Measurements from ENCODE around the gene FRY.

The FRY gene

DNA sequence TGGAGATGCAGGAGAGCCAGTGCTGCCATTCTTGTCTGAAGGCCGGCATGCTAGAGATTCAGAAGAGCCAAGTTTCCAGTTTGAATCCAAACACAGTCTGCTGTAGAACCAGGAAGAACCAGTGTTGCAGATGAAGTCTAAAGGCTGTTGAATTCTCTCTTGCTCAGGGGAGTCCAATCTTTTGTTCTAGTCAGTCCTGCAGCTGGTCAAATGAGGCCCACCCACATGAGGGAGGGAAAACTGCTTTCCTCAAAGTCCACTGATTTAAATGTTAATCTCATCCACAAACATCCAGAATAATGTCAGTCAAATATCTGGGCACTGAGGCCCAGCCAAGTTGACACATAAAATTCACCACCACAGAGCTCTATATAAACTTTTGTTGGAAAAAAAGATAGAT is 136.6 kb downstream of the FRY start:
- H3K27ac Mint-ChIP-seq = no peak overlapping the region
- no peaks in the 10 kb centered on the region for H3K27me3 Mint-ChIP-seq
- H3K4me1 Mint-ChIP-seq (ENCODE audit: low read depth) = no peaks in the 10 kb centered on the region
- no peaks in the 10 kb centered on the region for H3K36me3 Mint-ChIP-seq (ENCODE audit: low read depth)
- H3K9me3 Mint-ChIP-seq = no peaks in the 10 kb centered on the region
- H3K4me3 Mint-ChIP-seq = no peak overlapping the region

DNA sequence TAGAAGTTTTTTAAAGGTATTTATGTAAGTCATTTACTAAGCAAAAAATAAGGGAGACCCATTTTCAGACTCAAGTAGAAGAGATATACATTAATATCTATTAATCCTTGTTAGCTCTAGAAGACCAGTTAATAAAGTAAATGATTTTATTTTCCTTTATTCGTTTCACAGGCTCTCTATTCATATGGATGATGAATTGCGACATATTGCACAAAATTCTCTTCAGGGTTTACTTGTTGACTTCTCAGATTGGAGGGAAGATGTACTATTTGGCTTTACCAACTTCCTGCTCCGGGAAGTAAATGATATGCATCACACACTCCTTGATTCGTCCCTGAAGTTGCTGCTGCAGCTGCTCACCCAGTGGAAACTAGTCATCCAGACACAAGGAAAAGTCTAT is 139.3 kb downstream of the FRY start:
- no peaks in the 10 kb centered on the region for H3K9me3 Mint-ChIP-seq
- no peak overlapping the region for H3K27ac Mint-ChIP-seq
- H3K27me3 Mint-ChIP-seq = no peaks in the 10 kb centered on the region
- no peak overlapping the region for H3K4me3 Mint-ChIP-seq
- no peaks in the 10 kb centered on the region for H3K4me1 Mint-ChIP-seq (ENCODE audit: low read depth)
- H3K36me3 Mint-ChIP-seq (ENCODE audit: low read depth) = no peaks in the 10 kb centered on the region

- Mint-ChIP-seq H3K27ac (no peak overlapping the region), H3K9me3 (no peaks in the 10 kb centered on the region), H3K4me1 (ENCODE audit: low read depth) (no peaks in the 10 kb centered on the region), H3K4me3 (no peak overlapping the region), H3K36me3 (ENCODE audit: low read depth) (no peaks in the 10 kb centered on the region), H3K27me3 (no peaks in the 10 kb centered on the region)
Measured at GRCh38 chr13:32173881-32174280, 142.3 kb downstream of the FRY start.

DNA sequence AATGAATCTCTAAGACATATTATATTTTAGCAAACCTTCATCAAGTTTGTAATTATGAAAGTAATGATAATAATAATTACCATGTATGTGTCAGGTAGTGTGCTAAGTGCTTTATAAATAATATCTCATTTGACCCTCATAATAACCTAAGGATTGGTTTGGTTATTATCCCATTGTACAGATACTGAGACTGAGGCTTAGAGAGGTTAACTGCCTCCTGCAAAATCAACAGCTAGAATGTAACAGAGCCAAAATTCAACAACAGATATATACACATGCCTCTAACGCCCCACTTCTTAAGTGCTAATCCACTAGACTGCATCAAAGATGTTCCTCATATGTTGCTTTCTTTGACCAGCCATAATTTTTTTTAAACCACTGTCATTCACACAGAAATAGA is 142.8 kb downstream of the FRY start:
- H3K36me3 Mint-ChIP-seq (ENCODE audit: low read depth) = no peaks in the 10 kb centered on the region
- no peaks in the 10 kb centered on the region for H3K9me3 Mint-ChIP-seq
- no peak overlapping the region for H3K27ac Mint-ChIP-seq
- H3K4me1 Mint-ChIP-seq (ENCODE audit: low read depth) = no peaks in the 10 kb centered on the region
- H3K27me3 Mint-ChIP-seq = no peaks in the 10 kb centered on the region
- no peak overlapping the region for H3K4me3 Mint-ChIP-seq

DNA sequence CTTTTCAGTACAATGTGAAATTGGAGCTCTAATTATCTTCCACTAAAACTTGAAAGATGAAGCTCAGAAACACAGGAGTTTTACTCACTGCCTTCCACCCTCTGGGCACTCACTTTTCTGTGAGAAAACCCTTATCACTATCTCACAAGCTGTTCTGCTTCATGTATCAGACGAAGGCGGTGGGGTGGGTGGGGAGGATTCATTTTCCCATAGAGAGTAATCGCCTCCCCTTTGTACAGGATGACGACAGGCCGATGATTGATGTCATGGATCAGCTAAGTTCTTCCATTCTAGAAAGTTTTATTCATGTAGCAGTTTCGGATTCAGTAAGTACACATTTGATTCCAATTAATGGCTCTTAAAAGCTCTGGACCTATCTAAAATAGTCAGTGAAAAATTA is 143.7 kb downstream of the FRY start:
- H3K36me3 Mint-ChIP-seq (ENCODE audit: low read depth) = no peaks in the 10 kb centered on the region
- H3K27me3 Mint-ChIP-seq = no peaks in the 10 kb centered on the region
- H3K9me3 Mint-ChIP-seq = no peaks in the 10 kb centered on the region
- H3K27ac Mint-ChIP-seq = no peak overlapping the region
- no peaks in the 10 kb centered on the region for H3K4me1 Mint-ChIP-seq (ENCODE audit: low read depth)
- H3K4me3 Mint-ChIP-seq = no peak overlapping the region

DNA sequence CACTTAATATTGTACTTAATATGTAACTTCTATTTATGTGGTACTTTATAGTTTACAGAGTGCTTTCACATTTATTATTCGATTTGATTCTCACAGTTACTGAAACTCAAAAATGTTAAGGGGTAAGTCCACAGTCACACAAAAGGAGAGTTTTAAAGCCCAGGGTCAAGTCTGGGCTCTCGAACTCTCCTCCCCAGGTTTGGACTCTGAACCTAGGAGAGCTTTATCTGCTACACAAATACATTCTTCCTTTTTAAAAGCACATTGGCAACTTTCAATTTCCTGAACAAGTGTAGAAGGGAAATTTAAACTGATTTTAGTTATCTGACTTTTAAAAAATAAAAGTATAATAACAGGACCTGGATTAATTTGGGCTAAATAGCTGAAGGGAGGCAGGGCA is 144.4 kb downstream of the FRY start:
- Mint-ChIP-seq H3K27ac (no peak overlapping the region), H3K4me3 (no peak overlapping the region), H3K9me3 (no peaks in the 10 kb centered on the region), H3K27me3 (no peaks in the 10 kb centered on the region), H3K36me3 (ENCODE audit: low read depth) (no peaks in the 10 kb centered on the region), H3K4me1 (ENCODE audit: low read depth) (no peaks in the 10 kb centered on the region)

DNA sequence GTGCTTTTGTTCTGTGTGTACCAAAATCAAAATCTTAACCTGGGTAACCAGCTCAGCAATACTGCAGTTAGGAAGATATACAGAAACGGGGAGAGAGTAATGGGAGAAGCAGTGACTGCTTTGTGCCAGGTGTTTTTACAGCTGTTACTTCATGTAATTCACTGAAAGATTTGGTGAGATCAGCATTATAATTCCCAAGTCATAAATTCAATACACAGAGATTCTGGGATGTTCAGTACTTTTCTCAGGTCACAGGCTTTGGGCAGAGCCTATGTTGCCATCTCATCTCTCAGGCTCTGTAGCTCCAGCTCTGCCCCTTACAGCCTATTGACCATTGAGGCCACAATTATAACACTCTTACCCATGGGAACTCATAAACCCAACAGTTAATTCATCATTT is 145.1 kb downstream of the FRY start:
- H3K9me3 Mint-ChIP-seq = no peaks in the 10 kb centered on the region
- no peaks in the 10 kb centered on the region for H3K27me3 Mint-ChIP-seq
- no peaks in the 10 kb centered on the region for H3K4me1 Mint-ChIP-seq (ENCODE audit: low read depth)
- H3K4me3 Mint-ChIP-seq = no peak overlapping the region
- H3K27ac Mint-ChIP-seq = no peak overlapping the region
- no peaks in the 10 kb centered on the region for H3K36me3 Mint-ChIP-seq (ENCODE audit: low read depth)

- H3K4me1 Mint-ChIP-seq (ENCODE audit: low read depth) = no peaks in the 10 kb centered on the region
- no peak overlapping the region for H3K27ac Mint-ChIP-seq
- no peaks in the 10 kb centered on the region for H3K9me3 Mint-ChIP-seq
- no peaks in the 10 kb centered on the region for H3K36me3 Mint-ChIP-seq (ENCODE audit: low read depth)
- no peaks in the 10 kb centered on the region for H3K27me3 Mint-ChIP-seq
- no peak overlapping the region for H3K4me3 Mint-ChIP-seq
Measured at GRCh38 chr13:32178763-32179162, 147.2 kb downstream of the FRY start.

- no peaks in the 10 kb centered on the region for H3K27me3 Mint-ChIP-seq
- no peaks in the 10 kb centered on the region for H3K9me3 Mint-ChIP-seq
- no peaks in the 10 kb centered on the region for H3K36me3 Mint-ChIP-seq (ENCODE audit: low read depth)
- H3K27ac Mint-ChIP-seq = no peak overlapping the region
- H3K4me3 Mint-ChIP-seq = no peak overlapping the region
- H3K4me1 Mint-ChIP-seq (ENCODE audit: low read depth) = no peaks in the 10 kb centered on the region
Measured at GRCh38 chr13:32179708-32180107, 148.1 kb downstream of the FRY start.

- Mint-ChIP-seq H3K9me3 (no peaks in the 10 kb centered on the region), H3K36me3 (ENCODE audit: low read depth) (no peaks in the 10 kb centered on the region), H3K27me3 (no peaks in the 10 kb centered on the region), H3K4me3 (no peak overlapping the region), H3K4me1 (ENCODE audit: low read depth) (no peaks in the 10 kb centered on the region), H3K27ac (no peak overlapping the region)
Measured at GRCh38 chr13:32187651-32188050, 156.1 kb downstream of the FRY start.

DNA sequence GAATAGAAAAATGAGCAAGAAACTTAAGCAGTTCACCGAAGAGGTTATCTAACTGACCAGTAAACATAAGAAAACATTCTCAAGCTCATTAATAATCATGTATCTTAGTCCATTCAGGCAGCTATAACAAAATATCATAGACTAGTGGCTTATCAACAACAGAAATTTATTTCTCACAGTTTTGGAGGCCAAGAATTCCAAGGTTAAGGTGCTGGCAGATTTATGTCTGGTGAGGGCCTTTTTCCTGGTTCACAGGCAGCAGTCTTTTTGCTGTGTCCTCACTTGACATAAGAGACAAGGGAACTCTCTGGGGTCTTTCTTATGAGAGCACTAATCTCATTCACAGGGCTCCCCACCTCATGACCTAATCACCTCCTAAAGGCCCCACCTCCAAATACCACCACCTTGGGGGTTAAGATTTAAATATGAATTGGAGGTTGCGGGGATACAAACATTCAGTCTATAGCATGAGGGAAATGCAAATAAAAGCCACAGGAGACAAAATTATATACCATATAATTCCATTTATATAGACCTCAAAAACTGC is 160.0 kb downstream of the FRY start:
- Mint-ChIP-seq H3K4me1 (ENCODE audit: low read depth) (no peaks in the 10 kb centered on the region), H3K36me3 (ENCODE audit: low read depth) (no peaks in the 10 kb centered on the region), H3K9me3 (no peaks in the 10 kb centered on the region), H3K27ac (no peak overlapping the region), H3K4me3 (no peak overlapping the region), H3K27me3 (no peaks in the 10 kb centered on the region)

DNA sequence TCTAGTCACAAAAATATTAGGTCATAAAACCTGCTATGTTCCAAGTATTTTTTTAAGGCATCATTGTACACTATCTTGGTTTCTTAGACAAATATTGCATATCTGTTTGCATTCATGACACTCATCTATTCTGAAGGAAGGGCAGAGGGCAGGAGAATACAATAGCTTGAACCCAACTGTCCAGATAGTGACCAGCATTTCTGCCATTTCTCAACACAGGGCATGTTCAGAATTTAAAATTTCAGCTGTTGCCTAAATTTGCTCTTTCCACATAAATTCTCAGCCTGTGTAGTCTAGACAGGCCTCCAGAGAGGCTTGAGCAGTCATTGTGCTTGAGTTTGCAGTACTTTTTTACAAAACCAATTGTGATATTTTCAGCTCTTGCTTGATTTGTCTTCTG is 164.1 kb downstream of the FRY start:
- H3K27me3 Mint-ChIP-seq = no peaks in the 10 kb centered on the region
- no peaks in the 10 kb centered on the region for H3K9me3 Mint-ChIP-seq
- H3K4me1 Mint-ChIP-seq (ENCODE audit: low read depth) = no peaks in the 10 kb centered on the region
- no peak overlapping the region for H3K27ac Mint-ChIP-seq
- H3K36me3 Mint-ChIP-seq (ENCODE audit: low read depth) = no peaks in the 10 kb centered on the region
- H3K4me3 Mint-ChIP-seq = no peak overlapping the region

DNA sequence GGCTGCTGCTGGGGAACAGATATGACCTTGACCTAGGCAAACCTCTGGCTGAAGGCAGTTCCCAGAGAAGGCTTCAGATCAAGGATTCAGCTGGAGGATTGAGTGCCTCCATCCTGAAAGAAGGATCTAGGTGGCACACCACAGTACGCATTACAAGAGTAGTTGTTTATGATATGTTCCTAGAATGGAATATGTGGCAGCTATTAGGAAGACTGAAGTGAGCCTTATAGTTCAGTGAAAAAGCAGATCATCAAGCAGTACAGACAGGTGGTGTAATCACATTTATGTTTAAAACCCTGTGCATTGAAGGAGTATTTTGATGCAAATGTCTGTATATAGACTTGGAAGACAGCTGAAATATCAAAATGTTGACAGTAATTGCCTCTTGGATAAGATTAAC is 167.6 kb downstream of the FRY start:
- Mint-ChIP-seq H3K27ac (no peak overlapping the region), H3K4me3 (no peak overlapping the region), H3K4me1 (ENCODE audit: low read depth) (no peaks in the 10 kb centered on the region), H3K9me3 (no peaks in the 10 kb centered on the region), H3K36me3 (ENCODE audit: low read depth) (no peaks in the 10 kb centered on the region), H3K27me3 (no peaks in the 10 kb centered on the region)

GRCh38 chr13:32200741-32201140 is 169.2 kb downstream of the FRY start:
- Mint-ChIP-seq H3K27ac (no peak overlapping the region), H3K27me3 (no peaks in the 10 kb centered on the region), H3K36me3 (ENCODE audit: low read depth) (no peaks in the 10 kb centered on the region), H3K4me3 (no peak overlapping the region), H3K4me1 (ENCODE audit: low read depth) (no peaks in the 10 kb centered on the region), H3K9me3 (no peaks in the 10 kb centered on the region)

GRCh38 chr13:32201809-32202208 is 170.2 kb downstream of the FRY start:
- Mint-ChIP-seq H3K9me3 (no peaks in the 10 kb centered on the region), H3K4me3 (no peak overlapping the region), H3K36me3 (ENCODE audit: low read depth) (no peaks in the 10 kb centered on the region), H3K27me3 (no peaks in the 10 kb centered on the region), H3K4me1 (ENCODE audit: low read depth) (no peaks in the 10 kb centered on the region), H3K27ac (no peak overlapping the region)

DNA sequence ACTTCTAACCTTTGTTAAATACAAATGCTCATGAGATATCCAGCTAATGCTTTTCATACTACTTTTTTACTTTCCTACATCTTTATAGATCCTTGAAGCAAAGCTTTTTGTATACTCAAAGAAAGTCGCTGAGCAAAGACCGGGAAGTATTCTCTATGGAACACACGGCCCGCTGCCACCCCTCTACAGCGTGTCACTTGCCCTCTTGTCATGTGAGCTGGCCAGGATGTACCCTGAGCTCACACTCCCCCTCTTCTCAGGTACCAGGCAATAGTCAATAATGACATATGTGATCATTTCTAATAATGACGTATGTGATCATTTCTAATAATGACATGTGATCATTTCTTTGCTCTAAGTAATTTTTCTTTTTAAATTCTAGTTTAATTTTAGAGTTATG is 170.7 kb downstream of the FRY start:
- Mint-ChIP-seq H3K4me1 (ENCODE audit: low read depth) (no peaks in the 10 kb centered on the region), H3K27ac (no peak overlapping the region), H3K36me3 (ENCODE audit: low read depth) (no peaks in the 10 kb centered on the region), H3K9me3 (no peaks in the 10 kb centered on the region), H3K4me3 (no peak overlapping the region), H3K27me3 (no peaks in the 10 kb centered on the region)

DNA sequence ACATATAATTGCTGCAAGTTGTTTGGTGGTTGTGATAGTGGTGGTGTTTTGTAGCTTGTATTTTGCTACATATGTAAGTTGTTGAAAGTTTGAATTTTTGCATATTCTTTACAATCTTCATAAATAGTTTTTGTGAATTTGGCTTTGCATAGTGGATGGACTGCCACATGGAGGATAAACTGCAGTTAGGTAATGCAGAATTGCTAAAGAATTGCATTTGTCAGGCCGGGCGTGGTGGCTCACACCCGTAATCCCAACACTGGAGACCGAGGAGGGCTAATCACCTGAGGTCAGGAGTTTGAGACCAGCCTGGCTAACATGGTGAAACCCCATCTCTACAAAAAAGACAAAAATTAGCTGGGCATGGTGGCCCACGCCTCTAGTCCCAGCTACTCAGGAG is 171.6 kb downstream of the FRY start:
- Mint-ChIP-seq H3K27ac (no peak overlapping the region), H3K27me3 (no peaks in the 10 kb centered on the region), H3K9me3 (no peaks in the 10 kb centered on the region), H3K4me1 (ENCODE audit: low read depth) (no peaks in the 10 kb centered on the region), H3K4me3 (no peak overlapping the region), H3K36me3 (ENCODE audit: low read depth) (no peaks in the 10 kb centered on the region)

Data from stimulated activated naive CD8-positive, alpha-beta T cell treated with anti-CD3 and anti-CD28 coated beads, Interleukin-15, Interleukin-2, amounts not matched to agents 100 ng/mL and 50 ng/mL, for 24 hours (primary cell).